HepG2 (cell line): ENCODE measurements around the gene KIFC1.
"Not testable (repeated sequence)": the region's sequence is repeated elsewhere in the genome, so short reads cannot be mapped to it uniquely, and the experiment has no call there.

Experiments
- ERF ChIP-seq: IDR thresholded peaks from 2 replicates; pipeline ENCODE4 v1.6.1; 2018; ENCODE audit warnings: missing biosample characterization, missing genetic modification reagents
- HDAC6 ChIP-seq: fragments of 200-600 bp; sonication (generic); IDR thresholded peaks from 2 replicates; pipeline ENCODE4 v1.7.0; 2017; ENCODE audit warnings: mild to moderate bottlenecking, antibody characterized with exemption, low read length, low read depth
- NFYB ChIP-seq: sonication (generic); formaldehyde crosslinking; IDR thresholded peaks from 2 replicates; pipeline ENCODE4 v1.4.0; 2020; ENCODE audit warnings: missing genetic modification reagents
- ZIK1 ChIP-seq: sonication (generic); formaldehyde crosslinking; IDR thresholded peaks from 2 replicates; pipeline ENCODE4 v1.5.0; 2020; ENCODE audit warnings: mild to moderate bottlenecking, low read depth, missing genetic modification reagents, borderline replicate concordance
- ZKSCAN8 ChIP-seq: IDR thresholded peaks from 2 replicates; pipeline ENCODE4 v1.6.1; 2016; ENCODE audit warnings: borderline replicate concordance, missing genetic modification reagents, missing compliant biosample characterization
- ZNF570 ChIP-seq: sonication (generic); formaldehyde crosslinking; IDR thresholded peaks from 2 replicates; pipeline ENCODE4 v1.4.0; 2020; ENCODE audit warnings: mild to moderate bottlenecking, missing genetic modification reagents, borderline replicate concordance
- ZNF800 ChIP-seq: sonication (generic); formaldehyde crosslinking; IDR thresholded peaks from 2 replicates; pipeline ENCODE4 v1.4.0; 2020; ENCODE audit warnings: missing genetic modification reagents

DNA sequence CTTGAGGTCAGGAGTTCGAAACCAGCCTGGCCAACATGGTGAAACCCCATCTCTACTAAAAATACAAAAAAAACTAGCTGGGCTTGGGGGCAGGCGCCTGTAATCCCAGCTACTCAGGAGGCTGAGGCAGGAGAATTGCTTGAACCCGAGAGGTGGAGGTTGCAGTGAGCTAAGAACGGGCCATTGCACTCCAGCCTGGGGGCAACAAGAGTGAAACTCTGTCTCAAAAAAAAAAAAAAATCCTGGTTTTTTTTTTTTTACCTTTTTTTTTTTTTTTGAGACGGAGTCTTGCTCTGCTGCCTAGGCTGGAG is 24.0 kb upstream of the KIFC1 start:
- not testable (repeated sequence) for TF ChIP-seq ERF (CRISPR knock-in tag); NFYB (CRISPR knock-in tag); HDAC6; ZNF570; ZNF800 (CRISPR knock-in tag); ZIK1 (CRISPR knock-in tag); ZKSCAN8 (CRISPR knock-in tag)
